Heart right ventricle (tissue), 16 donors: ENCODE measurements around the gene SH3BP5L. TPM values are rescaled to one million over a fixed set of nuclear protein-coding genes. Genes with fewer than 3 reads are reported as not detected.

Experiments
- ATAC-seq, 8 donors: fragments of 200-7000 bp; cut with Tn5 transposase; one replicate each; pipeline ENCODE4 v1.9.1; 2020; ENCODE audit warnings: mild to moderate bottlenecking in 8 of 8, moderate library complexity in 8 of 8, moderate number of reproducible peaks in 1 of 8
- DNase-seq, 2 donors: peaks; one replicate each; pipeline ENCODE4 v3.0.0-alpha.2; 2020
- H3K27ac ChIP-seq, 10 donors: fragments of 200-600 bp; sonication (generic) in 2 of 10; one replicate each; pipeline versions ENCODE4 v1.5.0 to v1.8.0; 2020 to 2022; ENCODE audit warnings: mild to moderate bottlenecking in 3 of 10
- H3K27me3 ChIP-seq, 7 donors: fragments of 200-600 bp; one replicate each; pipeline ENCODE4 v1.8.0; 2021 to 2022; ENCODE audit warnings: mild to moderate bottlenecking in 2 of 7
- H3K36me3 ChIP-seq, 9 donors: fragments of 200-600 bp; sonication (generic) in 1 of 9; one replicate each; pipeline versions ENCODE4 v1.5.0 to v1.8.0; 2020 to 2022; ENCODE audit warnings: mild to moderate bottlenecking in 2 of 9
- H3K4me1 ChIP-seq, 9 donors: fragments of 200-600 bp; sonication (generic) in 1 of 9; one replicate each; pipeline versions ENCODE4 v1.5.0 to v1.8.0; 2020 to 2022; ENCODE audit warnings: mild to moderate bottlenecking in 4 of 9
- H3K4me3 ChIP-seq, 10 donors: fragments of 200-600 bp; sonication (generic) in 2 of 10; one replicate each; pipeline versions ENCODE4 v1.5.0 to v1.8.0; 2020 to 2022; ENCODE audit warnings: mild to moderate bottlenecking in 7 of 10, moderate library complexity in 2 of 10
- H3K9me3 ChIP-seq, 11 donors: fragments of 200-600 bp in 10 of 11; sonication (generic) in 2 of 11; one replicate each; pipeline versions ENCODE4 v1.5.0 to v1.8.0; 2013 to 2022; ENCODE audit warnings: mild to moderate bottlenecking in 2 of 11, control low read depth in 1 of 11, moderate library complexity in 1 of 11
- WGBS, 2 donors: extraction: QIAGEN DNeasy Blood & Tissue Kit; methylation state at CpG; one replicate each; pipeline ENCODE4 v1.1.7; 2013; ENCODE audit warnings: inconsistent platforms in 1 of 2; 5-methylcytosine and 5-hydroxymethylcytosine counted together
- intact Hi-C, 10 donors: fragments of 100-400 bp; cut with DNase I; formaldehyde crosslinking; loops; one replicate each; pipeline versions ENCODE4 v1.11.1 to v1.14.2; 2022
- long read RNA-seq, 3 donors: library from polyadenylated mRNA; unstranded; transcript quantifications; one replicate each; pipeline ENCODE4 v2.0.0, GENCODE V29; 2020 to 2021
- polyA plus RNA-seq, 2 donors: library from polyadenylated mRNA; stranded (reverse); fragments of 200-250 nt; gene quantifications; one replicate each; pipeline ENCODE4 v1.2.3, GENCODE V29; 2013
- total RNA-seq, 10 donors: library from RNA; stranded (reverse); fragmentation: NEBNext Ultra II Directional in 3 of 10; extraction: Animal tissue kit (Norgen Biotek cat#: 25700) in 3 of 10; gene quantifications; one replicate each; pipeline versions ENCODE4 v1.2.1 to v1.2.4, GENCODE V29; 2021 to 2023
- TF ChIP-seq, protein P1 (sequence below), 9 donors: fragments of 200-600 bp; sonication (generic) in 2 of 9; IDR thresholded peaks; one replicate each; pipeline versions ENCODE4 v1.5.0 to v1.8.0; 2021 to 2022; ENCODE audit warnings: antibody characterized with exemption in 9 of 9, mild to moderate bottlenecking in 5 of 9, moderate library complexity in 1 of 9
- donor health status: Arrhythmogenic right ventricular cardiomyopathy.
- donor health status: ischemic (EF 13 %, LVEDD 7.1; RV severe dilation, severe dysfunction).
- donor health status: healthy with polysubstance abuse.
- donor health status: DM: no; HTN: yes; CAD: no.
- donor health status: DM: no; HTN: no; CAD: no.
- donor health status: ischemic (EF 25% LVEDD 6.9; RV normal size, moderate dysfunction).
- donor health status: ischemic (EF 25% LVEDD 5.7; RV mildly dilated, moderate dysfunction).
- donor health status: healthy.
- donor health status: DM: yes; HTN: yes; CAD: no.
- donor health status: Ischemic cardiomyopathy.
- donor health status: ischemic (EF 35%, LVEDD 5.7; RV mildly dilated, moderate dysfunction).
- donor health status: nonischemic (EF 11% LVEDD 7.7; RV severe dilation, severe dysfunction).
- donor health status: DM: yes; HTN: yes; CAD: no.
- donor health status: PGD.
- donor health status: ischemic (EF 29% LVEDD 5.4; RV normal size, mild dysfunction).
- donor health status: nonischemic (EF 23%, LVEDD 6.1; RV moderate dilation, normal function).

SH3BP5L gene
- 10 to 100 TPM; 14.9 to 26.2 (median 18.0) TPM for total RNA-seq
- polyA plus RNA-seq = 10 to 100 TPM; 19.2 to 30.5 TPM
- long read RNA-seq, donor 1, partial matches to known transcripts = 2 of 8 reads
- long read RNA-seq, donor 1, other reads (novel, unspliced or antisense) = 3 of 8 reads
- long read RNA-seq, donor 2, partial matches to known transcripts = 1 of 4 reads
- long read RNA-seq, donor 2, other reads (novel, unspliced or antisense) = 2 of 4 reads
- long read RNA-seq, donor 3, partial matches to known transcripts = 3 of 3 reads
- long read RNA-seq, donor 3, other reads (novel, unspliced or antisense) = 0 of 3 reads

DNA sequence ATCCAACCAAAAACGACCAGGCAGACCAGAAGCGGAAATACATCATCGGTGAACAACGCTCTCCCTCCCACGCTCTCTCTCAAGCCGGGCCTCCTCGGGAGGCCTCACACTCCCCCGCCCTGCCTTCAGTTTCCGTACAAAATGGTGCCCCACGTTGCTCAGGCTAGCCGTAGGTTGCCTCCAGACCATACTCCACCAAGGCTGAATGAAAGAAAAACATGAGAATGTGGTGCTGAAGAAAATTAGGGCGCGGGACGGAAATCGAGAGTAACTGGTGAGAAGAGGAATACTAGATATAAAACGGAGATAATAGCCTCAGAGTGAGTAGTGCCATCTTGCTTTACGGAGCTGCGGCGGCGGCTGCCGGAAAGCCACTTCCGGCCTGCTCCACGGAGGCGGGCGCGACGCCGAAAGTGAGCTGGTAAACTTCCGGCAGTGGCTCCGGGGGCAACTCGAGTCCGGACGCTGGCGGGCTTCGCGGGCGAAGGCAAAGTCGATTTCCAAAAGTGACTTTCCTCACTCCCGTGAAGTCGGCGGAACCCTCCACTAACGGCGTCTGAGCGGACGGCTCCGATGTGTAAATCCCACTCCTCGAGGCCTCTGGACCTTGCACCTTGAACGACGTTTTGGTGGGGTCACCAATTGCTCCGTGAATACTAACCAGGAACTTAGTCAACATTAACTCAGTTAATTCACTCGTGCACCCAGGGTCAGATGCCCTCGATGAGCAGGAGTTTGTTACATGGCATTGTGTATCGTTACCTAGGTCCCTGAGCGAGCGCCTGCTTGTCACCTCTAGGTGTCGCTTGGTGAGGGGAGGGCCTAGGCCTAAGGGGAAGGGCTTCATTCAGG lies at the start of gene SH3BP5L:
SH3BP5L (minus strand) TSS at position 7 of the 852 bp plus-strand sequence. CDS start 980 bp downstream, outside the sequence.
- DNase-seq (peak; percentile 92 to 96), ATAC-seq (peak; percentile 95 to 98 (median 96))
- TF ChIP-seq, protein P1, sequence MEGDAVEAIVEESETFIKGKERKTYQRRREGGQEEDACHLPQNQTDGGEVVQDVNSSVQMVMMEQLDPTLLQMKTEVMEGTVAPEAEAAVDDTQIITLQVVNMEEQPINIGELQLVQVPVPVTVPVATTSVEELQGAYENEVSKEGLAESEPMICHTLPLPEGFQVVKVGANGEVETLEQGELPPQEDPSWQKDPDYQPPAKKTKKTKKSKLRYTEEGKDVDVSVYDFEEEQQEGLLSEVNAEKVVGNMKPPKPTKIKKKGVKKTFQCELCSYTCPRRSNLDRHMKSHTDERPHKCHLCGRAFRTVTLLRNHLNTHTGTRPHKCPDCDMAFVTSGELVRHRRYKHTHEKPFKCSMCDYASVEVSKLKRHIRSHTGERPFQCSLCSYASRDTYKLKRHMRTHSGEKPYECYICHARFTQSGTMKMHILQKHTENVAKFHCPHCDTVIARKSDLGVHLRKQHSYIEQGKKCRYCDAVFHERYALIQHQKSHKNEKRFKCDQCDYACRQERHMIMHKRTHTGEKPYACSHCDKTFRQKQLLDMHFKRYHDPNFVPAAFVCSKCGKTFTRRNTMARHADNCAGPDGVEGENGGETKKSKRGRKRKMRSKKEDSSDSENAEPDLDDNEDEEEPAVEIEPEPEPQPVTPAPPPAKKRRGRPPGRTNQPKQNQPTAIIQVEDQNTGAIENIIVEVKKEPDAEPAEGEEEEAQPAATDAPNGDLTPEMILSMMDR (IDR thresholded peaks at IDR 0.05) = peak; percentile 14 to 87 (median 67)
- H3K4me3 ChIP-seq = peak within 1 kb of the TSS; percentile 32 to 83 (median 62)
- no peaks in the 10 kb centered on the region for H3K9me3 ChIP-seq
- WGBS, 2 donors = 0% methylated on average over 56 of the region's 56 CpGs
- peaks cover 26 to 65% (median 52%) of the 10 kb centered on the region in 9 donors for H3K4me1 ChIP-seq
- intact Hi-C loops = loop anchor here in 3 of 10 donors (1.0 kb wide), 3 partner anchors 12 to 80 kb away; partner anchors contain the start of genes ZNF672 (in 2 of the 3) and PGBD2 (in 1 of the 3)
- H3K36me3 ChIP-seq = peaks cover 0 to 34% (median 0%) of the 10 kb centered on the region in 9 donors
- no peaks in the 10 kb centered on the region for H3K27me3 ChIP-seq
- H3K27ac ChIP-seq = peak within 1 kb of the TSS; percentile 90 to 98 (median 93)

DNA sequence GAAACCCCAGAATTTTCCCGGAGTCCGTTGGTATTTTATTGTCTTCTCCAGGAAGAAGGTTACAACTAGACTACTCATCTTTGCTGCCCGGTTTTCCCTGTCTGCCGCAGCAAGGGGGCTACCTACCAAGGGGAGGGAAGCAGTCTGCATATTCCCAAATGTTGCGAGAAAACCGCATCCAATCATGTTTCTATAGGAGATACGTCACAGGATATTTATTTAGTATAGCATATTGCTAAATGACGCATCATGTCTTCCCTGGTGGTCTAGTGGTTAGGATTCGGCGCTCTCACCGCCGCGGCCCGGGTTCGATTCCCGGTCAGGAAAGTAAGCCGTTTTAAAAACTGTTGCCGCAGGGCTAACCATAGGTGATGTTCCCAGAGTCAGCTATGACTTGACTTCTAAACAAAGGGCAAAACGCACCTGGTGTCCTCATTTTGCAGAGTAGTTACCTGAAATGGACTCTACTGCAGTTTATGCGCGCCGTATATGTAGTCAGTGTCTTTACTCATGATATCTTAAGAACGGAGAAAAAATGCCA lies 48.3 kb upstream of the SH3BP5L start:
- Histone ChIP-seq H3K4me1 (peaks cover 0 to 12% (median 3%) of the 10 kb centered on the region in 9 donors), H3K27ac (peak overlapping the region in 9 of 10 donors; percentile 91 to 98 (median 93)), H3K4me3 (peak overlapping the region; percentile 34 to 81 (median 70)), H3K9me3 (no peaks in the 10 kb centered on the region), H3K27me3 (no peaks in the 10 kb centered on the region), H3K36me3 (no peaks in the 10 kb centered on the region)
- DNase-seq (peak; percentile 68 to 73), ATAC-seq (peak; percentile 79 to 90 (median 84))
- intact Hi-C loops = loop anchor here in 2 of 10 donors (1.0 to 2.0 kb wide), 2 partner anchors 33 to 48 kb away; partner anchors contain the start of gene PGBD2 (in 2 of the 2)
- WGBS, 2 donors = 1 to 3% methylated on average over 23 of the region's 23 CpGs
- TF ChIP-seq, protein P1 (IDR thresholded peaks at IDR 0.05) = peak in 1 of 9 donors; percentile 7

DNA sequence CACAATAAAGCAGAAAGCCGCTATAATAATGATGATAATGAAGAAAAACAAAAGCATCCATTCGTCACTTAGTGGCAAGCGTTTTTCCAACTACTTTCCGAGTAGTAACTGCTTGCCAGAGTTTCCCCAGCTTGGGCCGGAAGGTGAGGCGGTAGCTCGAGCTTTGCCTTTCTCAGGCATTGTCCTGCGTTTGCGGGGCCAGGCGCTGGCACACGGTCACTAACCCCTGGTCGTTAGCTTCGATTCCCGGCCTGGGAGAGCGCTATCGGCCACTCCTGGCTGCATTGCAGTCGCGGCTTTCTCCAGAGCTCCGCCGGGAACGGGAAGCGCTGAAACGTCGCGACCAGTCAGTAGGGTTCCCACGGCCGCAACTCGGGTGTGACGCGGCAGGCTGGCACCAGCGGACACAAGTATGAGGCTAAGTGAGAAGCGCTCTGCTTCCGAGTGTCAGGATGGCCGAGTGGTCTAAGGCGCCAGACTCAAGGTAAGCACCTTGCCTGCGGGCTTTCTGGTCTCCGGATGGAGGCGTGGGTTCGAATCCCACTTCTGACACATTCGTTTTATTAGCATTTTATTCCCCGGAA lies 47.8 kb upstream of the SH3BP5L start:
- H3K4me1 ChIP-seq = peaks cover 0 to 12% (median 3%) of the 10 kb centered on the region in 9 donors
- H3K9me3 ChIP-seq = peaks cover 0 to 4% (median 0%) of the 10 kb centered on the region in 11 donors
- DNase-seq (peak; percentile 91 to 95), ATAC-seq (peak; percentile 93 to 97 (median 96))
- H3K27ac ChIP-seq = peak overlapping the region; percentile 74 to 98 (median 93)
- H3K36me3 ChIP-seq = no peaks in the 10 kb centered on the region
- no peaks in the 10 kb centered on the region for H3K27me3 ChIP-seq
- H3K4me3 ChIP-seq = peak overlapping the region; percentile 34 to 81 (median 70)
- 0 to 1% methylated on average over 41 of the region's 41 CpGs for WGBS, 2 donors
- TF ChIP-seq, protein P1 (IDR thresholded peaks at IDR 0.05) = no peak
- intact Hi-C loops = loop anchor here in 1 of 10 donors (1.0 to 2.0 kb wide), 2 partner anchors 33 to 47 kb away; partner anchors contain the start of gene PGBD2
